Endodermal cell (in vitro differentiated cells): Measurements from ENCODE around the gene OR51I1. TPM values are rescaled to one million over a fixed set of nuclear protein-coding genes. Genes with fewer than 3 reads are reported as not detected.

Experiments
- DNase-seq: peaks from one replicate; pipeline ENCODE4 v3.0.0-alpha.2; 2017
- H3K27ac ChIP-seq: 2 replicates; pipeline ENCODE4 v1.5.1; 2013; ENCODE audit warnings: mild to moderate bottlenecking, low read depth, low read length, moderate library complexity
- H3K27me3 ChIP-seq: 2 replicates; pipeline ENCODE4 v1.6.1; 2013; ENCODE audit warnings: mild to moderate bottlenecking, low read length, moderate library complexity; ENCODE audit not compliant: insufficient read depth, control insufficient read depth, poor library complexity, severe bottlenecking
- H3K36me3 ChIP-seq: 2 replicates; pipeline ENCODE4 v1.7.0; 2013; ENCODE audit warnings: mild to moderate bottlenecking, low read length, moderate library complexity; ENCODE audit not compliant: control insufficient read depth, insufficient read depth
- H3K4me1 ChIP-seq: one replicate; pipeline ENCODE4 v1.7.0; 2013; ENCODE audit warnings: low read length; ENCODE audit not compliant: control insufficient read depth, insufficient read depth
- H3K4me3 ChIP-seq: 2 replicates; pipeline ENCODE4 v1.5.1; 2013; ENCODE audit warnings: mild to moderate bottlenecking, low read length, moderate library complexity
- H3K9ac ChIP-seq: 2 replicates; pipeline ENCODE4 v1.6.1; 2013; ENCODE audit warnings: mild to moderate bottlenecking, low read length, moderate library complexity; ENCODE audit not compliant: poor library complexity, severe bottlenecking; ENCODE audit errors: extremely low read depth
- H3K9me3 ChIP-seq: 2 replicates; pipeline ENCODE4 v1.6.1; 2013; ENCODE audit warnings: mild to moderate bottlenecking, low read length, moderate library complexity; ENCODE audit not compliant: control insufficient read depth
- H3K27ac Mint-ChIP-seq: 2 replicates; pipeline ENCODE4 v1.8.0; 2020; ENCODE audit warnings: mixed read lengths
- H3K27me3 Mint-ChIP-seq: 2 replicates; pipeline ENCODE4 v1.8.0; 2021; ENCODE audit warnings: mild to moderate bottlenecking, mixed read lengths; ENCODE audit not compliant: insufficient read depth
- H3K36me3 Mint-ChIP-seq: 2 replicates; pipeline ENCODE4 v1.8.0; 2020; ENCODE audit warnings: low read depth, mixed read lengths
- H3K4me1 Mint-ChIP-seq: 2 replicates; pipeline ENCODE4 v1.8.0; 2020; ENCODE audit warnings: mixed read lengths
- H3K4me3 Mint-ChIP-seq: 2 replicates; pipeline ENCODE4 v1.8.0; 2020; ENCODE audit warnings: mild to moderate bottlenecking, moderate library complexity, mixed read lengths
- H3K9me3 Mint-ChIP-seq: 2 replicates; pipeline ENCODE4 v1.8.0; 2020; ENCODE audit warnings: mild to moderate bottlenecking, mixed read lengths
- WGBS, 2 experiments: methylation state at CpG; one replicate each; pipeline versions ENCODE4 v1.1.5 to v1.1.7; 2013; ENCODE audit warnings: missing lambda C conversion rate in 2 of 2, mixed read lengths in 1 of 2; ENCODE audit not compliant: insufficient coverage in 1 of 2, insufficient read length in 1 of 2; 5-methylcytosine and 5-hydroxymethylcytosine counted together
- total RNA-seq, 2 donors: library from RNA; stranded (reverse); fragmentation: NEBNext Ultra II Directional in 1 of 2; extraction: Animal tissue kit (Norgen Biotek cat#: 25700) in 1 of 2; gene quantifications; 2 replicates in 1 of 2; 3 replicates in 1 of 2; pipeline ENCODE4 v1.2.1, GENCODE V29; 2021
- TF ChIP-seq, protein P1 (sequence below): fragments of 200-600 bp; sonication (generic); conservative IDR thresholded peaks from 2 replicates; pipeline ENCODE4 v1.5.0; 2021; ENCODE audit warnings: antibody characterized with exemption, mild to moderate bottlenecking

OR51I1 gene
- total RNA-seq, 2 donors from 2014 or later: not detected

DNA sequence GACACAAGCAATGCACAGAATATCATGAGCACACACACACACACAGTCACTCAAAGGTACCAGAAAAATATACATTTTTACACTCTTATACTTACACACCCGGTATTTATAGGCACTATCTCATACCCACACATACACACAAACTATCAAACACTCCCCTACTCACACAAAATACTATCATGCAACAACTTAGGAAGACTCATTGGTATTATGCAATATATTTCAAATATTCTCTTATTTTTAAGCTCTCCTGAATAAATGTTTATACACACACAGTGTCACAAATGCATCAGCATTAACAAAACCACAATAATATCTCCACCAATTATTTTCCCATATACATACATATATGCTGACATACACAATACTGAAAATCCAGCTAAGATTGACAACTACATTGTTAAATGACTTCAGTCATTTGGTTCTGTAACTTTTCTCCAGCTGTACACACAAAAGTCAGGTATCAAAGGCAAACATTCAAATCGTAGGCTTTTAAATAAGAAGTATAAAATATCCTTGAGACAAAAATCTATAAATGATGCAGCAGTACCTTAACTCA lies 2.6 kb upstream of the OR51I1 start:
- no peak overlapping the region for H3K9ac ChIP-seq
- H3K4me3 ChIP-seq: no peak overlapping the region
- Mint-ChIP-seq H3K27me3 (no peaks in the 10 kb centered on the region), H3K4me3 (no peak overlapping the region), H3K4me1 (peaks cover 9% of the 10 kb centered on the region), H3K36me3 (no peaks in the 10 kb centered on the region), H3K9me3 (no peaks in the 10 kb centered on the region), H3K27ac (no peak overlapping the region)
- 80 to 82% methylated on average over 1 to 2 of the region's 2 CpGs for WGBS, 2 experiments
- H3K36me3 ChIP-seq: no peaks in the 10 kb centered on the region
- no peaks in the 10 kb centered on the region for H3K4me1 ChIP-seq
- no peaks in the 10 kb centered on the region for H3K9me3 ChIP-seq
- DNase-seq: no peak
- TF ChIP-seq, protein P1, sequence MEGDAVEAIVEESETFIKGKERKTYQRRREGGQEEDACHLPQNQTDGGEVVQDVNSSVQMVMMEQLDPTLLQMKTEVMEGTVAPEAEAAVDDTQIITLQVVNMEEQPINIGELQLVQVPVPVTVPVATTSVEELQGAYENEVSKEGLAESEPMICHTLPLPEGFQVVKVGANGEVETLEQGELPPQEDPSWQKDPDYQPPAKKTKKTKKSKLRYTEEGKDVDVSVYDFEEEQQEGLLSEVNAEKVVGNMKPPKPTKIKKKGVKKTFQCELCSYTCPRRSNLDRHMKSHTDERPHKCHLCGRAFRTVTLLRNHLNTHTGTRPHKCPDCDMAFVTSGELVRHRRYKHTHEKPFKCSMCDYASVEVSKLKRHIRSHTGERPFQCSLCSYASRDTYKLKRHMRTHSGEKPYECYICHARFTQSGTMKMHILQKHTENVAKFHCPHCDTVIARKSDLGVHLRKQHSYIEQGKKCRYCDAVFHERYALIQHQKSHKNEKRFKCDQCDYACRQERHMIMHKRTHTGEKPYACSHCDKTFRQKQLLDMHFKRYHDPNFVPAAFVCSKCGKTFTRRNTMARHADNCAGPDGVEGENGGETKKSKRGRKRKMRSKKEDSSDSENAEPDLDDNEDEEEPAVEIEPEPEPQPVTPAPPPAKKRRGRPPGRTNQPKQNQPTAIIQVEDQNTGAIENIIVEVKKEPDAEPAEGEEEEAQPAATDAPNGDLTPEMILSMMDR: no peak
- peaks cover 7% of the 10 kb centered on the region for H3K27me3 ChIP-seq
- no peak overlapping the region for H3K27ac ChIP-seq

DNA sequence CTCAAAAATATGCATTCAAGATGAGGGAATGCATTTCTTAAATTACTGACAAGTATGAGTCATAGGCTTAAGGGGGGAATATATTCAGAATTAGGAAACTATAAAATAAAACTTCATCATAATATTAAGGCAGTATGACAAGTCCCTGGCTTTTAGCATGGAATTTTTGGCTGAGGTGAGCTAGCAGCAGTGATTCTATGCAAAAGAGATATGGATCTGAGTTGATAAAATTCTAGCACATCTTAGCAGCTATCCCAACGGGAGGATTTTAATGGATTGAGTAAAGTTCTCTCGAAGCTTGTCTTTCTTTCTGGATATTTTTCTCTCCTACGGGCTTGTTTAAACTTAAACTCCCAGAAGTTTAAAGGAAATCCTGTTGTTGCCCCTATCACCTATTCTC lies 18.2 kb downstream of the OR51I1 start:
- Mint-ChIP-seq H3K4me3 (no peak overlapping the region), H3K27ac (no peak overlapping the region)

DNA sequence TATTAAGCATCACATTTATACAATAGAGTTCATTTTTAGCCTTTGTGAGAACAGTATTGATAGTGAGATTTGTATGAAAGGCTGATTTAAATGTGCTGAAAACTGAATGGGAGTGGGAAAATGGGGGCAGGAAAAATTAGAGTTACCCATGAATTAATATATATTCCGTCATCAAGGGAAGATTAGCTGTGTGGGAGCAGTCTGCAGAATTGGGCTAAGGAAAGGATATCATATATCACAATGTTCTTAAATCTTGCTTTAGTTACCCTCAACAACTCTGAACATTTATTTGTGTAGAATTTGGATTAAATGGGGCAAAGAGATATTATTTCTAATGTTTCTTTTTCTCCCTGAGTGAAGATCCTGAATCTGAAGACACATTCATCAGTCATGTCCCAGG lies 19.5 kb downstream of the OR51I1 start, which contains the start of gene OR51Q1:
Gene OR51Q1 (plus strand): TSS at position 301 of the 400 bp plus-strand sequence. CDS start 90 bp downstream, at position 391.
- no peak within 1 kb of the TSS for H3K27ac Mint-ChIP-seq
- H3K9me3 Mint-ChIP-seq: peaks cover 24% of the 10 kb centered on the region
- TF ChIP-seq, protein P1: no peak
- no CpG with 5 or more reads among the region's 1 CpG for WGBS, 2 experiments
- peaks cover 35% of the 10 kb centered on the region for H3K4me1 Mint-ChIP-seq
- Histone ChIP-seq H3K9me3 (no peaks in the 10 kb centered on the region), H3K4me1 (peaks cover 8% of the 10 kb centered on the region), H3K4me3 (no peak within 1 kb of the TSS), H3K9ac (no peak within 1 kb of the TSS), H3K27me3 (no peaks in the 10 kb centered on the region), H3K36me3 (no peaks in the 10 kb centered on the region), H3K27ac (no peak within 1 kb of the TSS)
- DNase-seq: no peak
- peaks cover 6% of the 10 kb centered on the region for H3K36me3 Mint-ChIP-seq
- H3K4me3 Mint-ChIP-seq: no peak within 1 kb of the TSS
- no peaks in the 10 kb centered on the region for H3K27me3 Mint-ChIP-seq

More for the DNA sequence above, 18.2 kb downstream of the OR51I1 start:
- Histone ChIP-seq H3K4me1 (peaks cover 12% of the 10 kb centered on the region), H3K4me3 (no peak overlapping the region), H3K36me3 (no peaks in the 10 kb centered on the region), H3K27ac (no peak overlapping the region), H3K9ac (no peak overlapping the region), H3K9me3 (no peaks in the 10 kb centered on the region), H3K27me3 (no peaks in the 10 kb centered on the region)
- H3K9me3 Mint-ChIP-seq: peaks cover 21% of the 10 kb centered on the region
- no peak for DNase-seq
- peaks cover 6% of the 10 kb centered on the region for H3K36me3 Mint-ChIP-seq
- TF ChIP-seq, protein P1: no peak
- 30 to 72% methylated on average over 3 of the region's 3 CpGs for WGBS, 2 experiments
- no peaks in the 10 kb centered on the region for H3K27me3 Mint-ChIP-seq
- H3K4me1 Mint-ChIP-seq: peaks cover 41% of the 10 kb centered on the region
